ENCODE measurements around the gene HECTD2.
"Not testable (repeated sequence)": the region's sequence is repeated elsewhere in the genome, so short reads cannot be mapped to it uniquely, and the experiment has no call there.

HECTD2 gene

DNA sequence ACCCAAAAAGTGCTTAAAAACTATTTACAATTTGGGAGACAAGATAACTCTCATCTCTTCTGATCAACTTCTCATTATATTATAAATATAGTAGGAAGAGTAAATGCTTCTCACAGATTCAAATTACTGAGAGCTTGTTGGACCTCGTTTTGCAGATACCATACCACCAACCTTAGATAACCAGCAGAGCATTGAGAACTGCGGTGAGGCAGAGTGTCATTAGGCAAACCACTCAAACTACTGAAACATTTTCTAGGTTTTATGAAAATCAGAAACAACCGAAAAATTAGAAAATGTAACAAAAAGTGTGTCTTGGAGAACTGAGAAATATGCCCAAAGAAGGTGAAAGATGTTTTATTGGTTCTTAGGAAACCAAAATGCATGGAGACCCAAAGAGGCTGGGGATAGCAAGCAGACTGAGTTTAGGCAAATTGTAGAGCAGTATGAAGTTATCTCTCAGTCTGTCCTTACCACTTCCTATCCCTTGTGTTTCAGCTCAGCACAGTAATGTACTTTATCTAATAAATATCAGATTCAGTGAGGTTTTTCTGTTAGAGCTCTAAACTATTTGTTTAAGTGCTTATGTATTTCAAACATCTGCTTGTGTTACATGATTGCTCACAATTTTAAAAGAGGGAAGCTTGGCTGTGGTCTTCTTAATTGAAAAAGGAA is 77.9 kb downstream of the HECTD2 start:
- DNase-seq = no peak

GRCh38 chr10:91493313-91493712 is 83.2 kb downstream of the HECTD2 start:
- DNase-seq = no peak

- DNase-seq = no peak
Measured at GRCh38 chr10:91495402-91495801, 85.3 kb downstream of the HECTD2 start.

- DNase-seq = no peak
Measured at GRCh38 chr10:91496016-91496415, 85.9 kb downstream of the HECTD2 start.

DNA sequence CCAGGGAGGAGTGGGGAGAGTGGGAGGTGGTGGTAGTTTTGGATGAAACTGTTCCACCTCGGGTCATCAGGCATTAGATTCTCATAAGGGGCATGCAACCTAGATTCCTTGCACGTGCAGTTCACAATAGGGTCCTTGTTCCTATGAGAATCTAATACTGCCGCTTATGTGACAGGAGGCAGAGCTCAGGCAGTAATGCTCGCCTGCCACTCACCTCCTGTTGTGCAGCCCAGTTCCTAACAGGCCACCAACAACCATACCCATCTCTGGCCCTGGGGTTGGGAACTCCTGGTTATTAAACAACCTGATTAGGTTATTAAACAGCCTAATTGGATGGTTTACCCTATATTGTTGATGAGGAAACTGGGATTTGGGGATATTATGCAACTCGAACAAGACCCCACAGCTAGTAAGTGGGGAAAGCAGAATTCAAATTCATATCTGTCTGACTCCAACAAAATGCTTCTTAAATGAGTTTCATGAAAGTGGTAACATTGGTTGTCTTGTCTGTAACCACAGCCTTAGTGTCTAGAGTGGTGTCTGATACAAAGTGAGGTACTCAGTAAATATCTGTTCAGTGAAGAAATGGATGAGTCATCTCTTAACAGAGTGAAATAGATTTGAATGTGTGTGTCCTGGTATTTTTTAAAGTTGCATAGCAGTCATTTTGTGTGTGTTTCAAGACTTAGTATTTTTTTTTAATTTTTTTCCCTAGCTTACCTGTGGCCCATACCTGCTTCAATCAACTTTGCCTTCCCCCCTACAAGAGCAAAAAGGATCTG is 101.6 kb downstream of the HECTD2 start:
- no peak for DNase-seq

- DNase-seq = no peak
Measured at GRCh38 chr10:91512458-91512857, 102.3 kb downstream of the HECTD2 start.

- DNase-seq = no peak
Measured at GRCh38 chr10:91513598-91514424, 103.7 kb downstream of the HECTD2 start.

- no peak for DNase-seq
Measured at GRCh38 chr10:91514787-91515186, 104.6 kb downstream of the HECTD2 start.

GRCh38 chr10:91517394-91517793 is 107.2 kb downstream of the HECTD2 start:
- no peak for DNase-seq

DNA sequence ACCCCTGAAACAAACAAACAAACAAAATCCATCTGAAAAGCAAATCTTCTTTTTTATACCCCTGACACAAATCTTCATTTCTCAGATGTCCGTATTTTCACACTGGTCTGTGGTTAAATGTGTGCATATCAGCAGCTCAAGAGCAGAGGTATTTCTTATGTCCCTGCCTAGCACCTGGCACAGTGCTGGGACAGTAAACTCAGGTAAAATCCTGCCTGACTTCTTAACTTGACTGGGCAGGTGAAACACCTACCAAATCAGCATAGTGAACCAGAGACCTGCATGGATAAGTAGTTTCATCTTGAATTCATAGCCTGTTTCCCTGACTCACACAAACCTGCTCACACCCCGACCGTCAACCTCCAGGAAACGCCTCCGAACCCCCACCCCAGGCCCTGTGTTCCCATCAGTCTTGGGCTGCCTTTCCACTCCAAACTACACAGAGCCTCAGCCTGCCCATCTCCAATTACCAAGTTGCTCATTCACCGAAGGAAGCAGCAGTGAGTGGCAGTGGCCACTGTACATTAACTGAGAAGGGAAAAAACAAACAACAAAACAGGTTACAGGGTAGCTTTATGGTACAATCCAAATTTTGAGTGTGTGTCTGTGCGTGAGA is 109.9 kb downstream of the HECTD2 start:
- DNase-seq = no peak

DNA sequence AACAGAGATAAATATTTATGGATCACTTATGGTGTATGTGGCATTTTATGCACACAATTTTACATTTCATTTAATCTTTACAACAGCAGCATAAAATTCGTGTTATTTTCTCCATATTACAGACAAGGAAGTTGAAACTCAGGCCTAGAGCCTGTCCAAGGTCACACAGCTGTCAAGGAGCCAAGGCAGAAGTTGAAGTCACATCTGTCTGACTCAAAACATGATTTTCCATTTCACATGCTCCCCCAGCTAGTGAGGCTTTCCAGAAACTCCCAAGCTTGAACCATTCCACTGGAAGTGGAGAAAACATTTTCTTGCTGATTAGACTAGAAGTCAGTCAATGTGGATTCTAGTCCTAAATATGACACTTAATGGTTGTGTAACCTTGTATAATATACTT is 110.5 kb downstream of the HECTD2 start:
- no peak for DNase-seq

GRCh38 chr10:91521439-91521838 is 111.3 kb downstream of the HECTD2 start:
- DNase-seq = no peak

DNA sequence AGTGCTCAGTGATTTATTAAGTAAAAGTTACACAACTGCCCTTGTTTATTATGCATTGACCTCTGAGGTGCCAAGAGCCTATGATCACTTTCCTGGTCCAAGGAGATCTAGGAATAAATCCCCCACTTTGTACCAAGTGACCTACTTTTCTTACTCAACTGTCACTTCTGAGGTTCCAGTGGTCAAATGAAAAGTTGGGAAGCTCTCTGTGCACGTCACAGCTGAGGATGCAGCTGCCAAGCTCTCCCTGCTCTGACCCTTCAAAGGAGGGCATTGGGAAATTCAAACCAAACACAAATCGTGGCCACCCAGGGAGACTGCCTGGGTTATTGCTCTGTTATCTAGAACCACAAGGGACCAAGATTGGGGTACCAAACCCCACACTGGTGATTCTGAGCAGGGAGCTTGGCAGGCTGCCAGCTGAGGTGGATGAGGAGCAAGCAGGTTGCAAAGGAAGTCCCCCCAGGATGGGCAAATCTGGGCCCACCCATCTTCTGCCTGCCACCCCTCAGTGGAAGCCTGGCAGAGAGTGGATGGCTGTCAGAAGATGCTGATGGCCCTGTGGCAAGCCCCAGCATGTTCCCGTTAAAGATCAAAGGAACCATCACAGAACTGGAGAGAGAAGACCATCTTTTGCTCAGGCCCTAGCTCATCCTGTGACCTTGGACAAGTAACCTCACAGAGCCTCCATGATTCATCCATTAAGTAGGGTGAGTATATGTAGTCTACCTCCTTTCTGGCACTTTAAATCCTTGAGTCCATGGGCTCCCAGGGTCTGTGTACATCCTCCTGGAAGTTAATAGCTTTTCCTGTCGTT is 116.0 kb downstream of the HECTD2 start:
- no peak for DNase-seq

DNA sequence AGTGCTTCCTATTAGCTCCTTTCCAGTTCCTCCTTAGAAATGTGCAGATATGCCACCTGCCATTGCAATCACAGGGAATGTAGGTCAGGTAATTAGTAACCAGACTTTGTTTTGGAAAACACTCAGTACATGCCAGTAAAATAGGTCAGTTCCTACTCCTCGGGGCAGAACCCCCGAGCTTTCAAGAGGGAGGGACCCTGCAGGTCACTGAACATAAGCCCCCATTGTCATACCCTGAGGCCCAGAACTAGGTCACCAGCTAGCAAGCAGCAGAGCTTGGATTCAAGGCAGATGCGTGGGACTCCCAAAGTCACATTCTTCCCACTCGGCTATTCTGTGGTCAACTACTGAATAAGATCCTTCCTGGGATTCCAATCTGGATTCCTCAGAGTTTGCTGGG is 117.9 kb downstream of the HECTD2 start:
- DNase-seq = no peak

- DNase-seq = no peak
Measured at GRCh38 chr10:91528768-91529167, 118.6 kb downstream of the HECTD2 start.

GRCh38 chr10:91534789-91535188 is 124.6 kb downstream of the HECTD2 start:
- DNase-seq = not testable (repeated sequence)

DNA sequence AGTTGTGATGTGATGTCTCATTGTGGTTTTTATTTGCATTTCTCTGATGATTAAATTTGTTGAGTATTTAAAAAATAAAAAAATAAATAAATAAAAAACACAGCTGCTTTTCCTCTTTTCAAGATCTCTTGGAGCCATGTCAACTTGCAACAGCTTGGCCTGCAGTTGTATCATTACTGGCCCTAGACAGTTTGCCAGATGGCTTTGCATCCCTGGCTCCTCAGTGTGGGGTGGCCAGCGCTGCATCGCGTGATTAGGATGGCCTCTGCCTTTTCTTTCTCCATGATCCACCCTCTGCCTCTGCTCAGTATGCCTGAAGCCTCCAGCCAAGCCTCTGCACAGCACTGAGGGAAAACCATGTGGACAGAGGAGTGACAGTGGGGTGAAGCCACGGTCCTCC is 126.0 kb downstream of the HECTD2 start:
- no peak for DNase-seq

GRCh38 chr10:91536733-91537132 is 126.6 kb downstream of the HECTD2 start:
- no peak for DNase-seq

DNA sequence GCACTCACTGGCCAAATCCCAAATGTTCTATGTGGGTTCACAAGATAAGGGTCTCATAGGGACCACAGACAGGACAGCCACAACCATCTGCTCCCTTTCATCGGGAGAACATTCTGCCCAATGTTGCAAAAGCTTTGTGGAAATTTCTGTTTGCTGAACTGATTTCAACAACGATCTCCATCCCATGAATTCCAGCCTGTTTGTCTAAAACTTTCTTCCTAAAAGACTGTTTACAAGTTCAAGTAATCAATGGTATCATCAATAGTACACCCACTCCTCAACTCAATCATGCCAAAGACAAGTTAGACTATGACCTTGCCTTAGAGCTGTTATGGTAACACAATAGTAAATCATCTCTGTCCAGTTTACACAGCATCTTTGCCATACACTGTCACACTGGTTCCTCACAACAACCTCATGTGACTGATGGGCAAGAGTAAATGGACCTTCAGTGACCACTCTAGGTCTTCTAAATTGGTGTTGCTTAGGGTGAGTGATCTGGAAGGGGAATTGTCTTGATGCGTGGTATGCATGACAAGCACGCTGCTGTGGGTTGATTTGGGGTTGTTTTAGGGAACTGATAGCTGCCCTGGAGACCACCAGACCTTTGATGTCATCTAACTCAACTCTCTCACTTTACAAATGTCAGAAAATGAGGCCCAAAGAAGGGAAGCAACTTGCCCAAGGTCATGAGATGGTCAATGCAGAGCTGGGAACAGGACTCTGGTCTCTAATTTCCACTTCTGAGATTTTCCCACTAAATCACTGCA is 127.7 kb downstream of the HECTD2 start:
- DNase-seq = no peak

DNA sequence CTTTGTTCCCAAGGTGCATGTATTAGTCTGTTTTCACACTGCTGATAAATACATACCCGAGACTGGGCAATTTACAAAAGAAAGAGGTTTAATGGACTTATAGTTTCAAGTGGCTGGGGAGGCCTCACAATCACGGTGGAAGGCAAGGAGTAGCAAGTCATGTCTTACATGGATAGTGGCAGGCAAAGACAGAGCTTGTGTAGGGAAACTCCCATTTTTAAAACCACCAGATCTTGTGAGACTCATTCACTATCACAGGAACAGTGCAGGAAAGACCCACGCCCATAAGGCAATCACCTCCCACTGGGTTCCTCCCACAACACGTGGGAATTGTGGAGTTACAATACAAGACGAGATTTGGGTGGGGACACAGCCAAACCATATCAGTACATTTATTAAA is 129.8 kb downstream of the HECTD2 start:
- DNase-seq = no peak

DNA sequence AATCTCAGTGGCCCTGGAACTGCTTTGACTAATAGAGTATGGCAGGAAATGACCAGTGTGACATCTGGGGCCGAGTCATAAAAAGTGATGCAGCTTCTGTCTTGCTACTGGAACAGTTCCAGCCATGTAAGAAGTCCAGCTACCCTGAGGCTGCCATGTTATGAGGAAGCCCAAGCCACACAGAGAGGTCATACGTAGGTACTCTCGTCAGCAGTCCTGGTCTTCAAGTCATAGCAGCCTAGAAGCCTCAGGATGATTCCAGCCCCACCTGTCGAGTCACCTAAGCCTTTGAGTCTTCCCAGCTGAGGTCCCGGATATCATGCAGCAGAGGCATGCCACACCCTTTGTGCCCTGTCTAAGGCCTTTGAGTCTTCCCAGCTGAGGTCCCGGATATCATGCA is 130.6 kb downstream of the HECTD2 start:
- DNase-seq = no peak

GRCh38 chr10:91541481-91541880 is 131.3 kb downstream of the HECTD2 start:
- no peak for DNase-seq
